ENCODE results near the gene FBXL16. TPM values are rescaled to one million over a fixed set of nuclear protein-coding genes. Genes with fewer than 3 reads are reported as not detected.

Gene FBXL16
- total and polyA plus RNA-seq, 2 of the 13 experiments (the other 11 are each of a cell fraction or from before 2014, with no cell fraction given): 0.22 to 2.0 TPM

DNA sequence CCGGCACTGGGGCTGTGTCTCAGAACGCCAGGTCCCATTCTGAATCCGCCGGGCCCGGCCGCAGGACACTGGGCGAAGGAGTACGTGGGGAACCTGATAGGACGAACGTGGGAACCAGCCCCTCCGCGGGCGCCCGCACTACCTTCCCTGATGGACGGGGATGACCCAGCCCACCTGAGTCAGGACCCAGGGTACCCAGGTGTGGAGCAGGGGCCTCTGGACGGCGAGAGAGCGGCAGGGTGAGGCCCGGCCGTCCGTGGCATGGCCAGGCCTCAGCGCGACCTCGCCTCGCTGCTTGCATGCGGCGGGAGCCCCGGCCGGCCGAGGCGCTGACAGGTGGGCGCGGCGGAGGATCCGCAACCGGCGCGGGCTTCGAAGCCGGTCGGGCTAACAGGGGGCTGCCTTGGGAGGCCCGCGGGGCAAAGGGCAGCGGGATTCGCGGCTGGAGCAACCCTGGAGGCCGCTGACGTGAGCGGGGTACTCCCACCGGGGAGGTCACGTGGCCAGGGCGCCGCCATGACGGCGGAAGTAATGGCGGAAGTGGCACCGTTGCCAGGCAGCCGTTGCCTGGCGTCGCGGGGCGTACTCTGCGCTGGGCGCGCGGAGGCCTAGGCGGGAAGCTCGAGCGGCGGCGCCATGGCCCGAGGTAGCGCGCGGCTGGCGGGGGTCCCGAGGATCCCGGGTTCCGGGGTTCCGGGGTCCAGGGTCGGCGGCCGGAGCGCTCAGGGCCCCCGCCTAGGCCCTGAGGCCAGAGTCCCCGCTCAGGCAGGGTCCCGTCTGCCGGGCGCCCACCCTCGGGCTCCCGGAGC is 56.6 kb downstream of the FBXL16 start, which contains the start of gene WDR90 (continued):
- no peak for TF ChIP-seq SMARCC2 (IDR thresholded peaks at IDR 0.05)
- peak; percentile 47 for TF ChIP-seq CEBPG (CRISPR knock-in tag; IDR thresholded peaks at IDR 0.05)
- no peak for TF ChIP-seq ZFP36L1 (CRISPR knock-in tag; IDR thresholded peaks at IDR 0.05)
- TF ChIP-seq CBX5 (CRISPR knock-in tag; IDR thresholded peaks at IDR 0.05; ENCODE audit: borderline replicate concordance): 0 out of 2 replicates have a peak, but pooled peaks have one; percentile 47
- peak; percentile 98 for TF ChIP-seq NRL (CRISPR knock-in tag; IDR thresholded peaks at IDR 0.05; ENCODE audit: borderline replicate concordance)
- TF ChIP-seq HOXA5 (CRISPR knock-in tag; IDR thresholded peaks at IDR 0.05): peak; percentile 78; the same call in 1 of the 2 replicates
- TF ChIP-seq, protein P1, sequence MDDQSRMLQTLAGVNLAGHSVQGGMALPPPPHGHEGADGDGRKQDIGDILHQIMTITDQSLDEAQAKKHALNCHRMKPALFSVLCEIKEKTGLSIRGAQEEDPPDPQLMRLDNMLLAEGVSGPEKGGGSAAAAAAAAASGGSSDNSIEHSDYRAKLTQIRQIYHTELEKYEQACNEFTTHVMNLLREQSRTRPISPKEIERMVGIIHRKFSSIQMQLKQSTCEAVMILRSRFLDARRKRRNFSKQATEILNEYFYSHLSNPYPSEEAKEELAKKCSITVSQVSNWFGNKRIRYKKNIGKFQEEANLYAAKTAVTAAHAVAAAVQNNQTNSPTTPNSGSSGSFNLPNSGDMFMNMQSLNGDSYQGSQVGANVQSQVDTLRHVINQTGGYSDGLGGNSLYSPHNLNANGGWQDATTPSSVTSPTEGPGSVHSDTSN (CRISPR knock-in tag; IDR thresholded peaks at IDR 0.05; ENCODE audit: borderline replicate concordance): no peak
- TF ChIP-seq ZZZ3 (CRISPR knock-in tag; IDR thresholded peaks at IDR 0.05; ENCODE audit: borderline replicate concordance): no peak; the same call in 1 of the 2 replicates
- TF ChIP-seq SMARCE1 (IDR thresholded peaks at IDR 0.05; ENCODE audit: borderline replicate concordance): no peak
- TF ChIP-seq HOXA3 (CRISPR knock-in tag; IDR thresholded peaks at IDR 0.05): peak; percentile 98
- no peak for TF ChIP-seq TCF12 (IDR thresholded peaks at IDR 0.05)
- TF ChIP-seq TCF12 (CRISPR knock-in tag; IDR thresholded peaks at IDR 0.05): peak; percentile 80; the same call in 1 of the 2 replicates
- TF ChIP-seq SMAD3 (CRISPR knock-in tag; IDR thresholded peaks at IDR 0.05): peak; percentile 43; the same call in 1 of the 2 replicates
- peak; percentile 91 for TF ChIP-seq SALL1 (CRISPR knock-in tag; IDR thresholded peaks at IDR 0.05)
- TF ChIP-seq, protein P2, sequence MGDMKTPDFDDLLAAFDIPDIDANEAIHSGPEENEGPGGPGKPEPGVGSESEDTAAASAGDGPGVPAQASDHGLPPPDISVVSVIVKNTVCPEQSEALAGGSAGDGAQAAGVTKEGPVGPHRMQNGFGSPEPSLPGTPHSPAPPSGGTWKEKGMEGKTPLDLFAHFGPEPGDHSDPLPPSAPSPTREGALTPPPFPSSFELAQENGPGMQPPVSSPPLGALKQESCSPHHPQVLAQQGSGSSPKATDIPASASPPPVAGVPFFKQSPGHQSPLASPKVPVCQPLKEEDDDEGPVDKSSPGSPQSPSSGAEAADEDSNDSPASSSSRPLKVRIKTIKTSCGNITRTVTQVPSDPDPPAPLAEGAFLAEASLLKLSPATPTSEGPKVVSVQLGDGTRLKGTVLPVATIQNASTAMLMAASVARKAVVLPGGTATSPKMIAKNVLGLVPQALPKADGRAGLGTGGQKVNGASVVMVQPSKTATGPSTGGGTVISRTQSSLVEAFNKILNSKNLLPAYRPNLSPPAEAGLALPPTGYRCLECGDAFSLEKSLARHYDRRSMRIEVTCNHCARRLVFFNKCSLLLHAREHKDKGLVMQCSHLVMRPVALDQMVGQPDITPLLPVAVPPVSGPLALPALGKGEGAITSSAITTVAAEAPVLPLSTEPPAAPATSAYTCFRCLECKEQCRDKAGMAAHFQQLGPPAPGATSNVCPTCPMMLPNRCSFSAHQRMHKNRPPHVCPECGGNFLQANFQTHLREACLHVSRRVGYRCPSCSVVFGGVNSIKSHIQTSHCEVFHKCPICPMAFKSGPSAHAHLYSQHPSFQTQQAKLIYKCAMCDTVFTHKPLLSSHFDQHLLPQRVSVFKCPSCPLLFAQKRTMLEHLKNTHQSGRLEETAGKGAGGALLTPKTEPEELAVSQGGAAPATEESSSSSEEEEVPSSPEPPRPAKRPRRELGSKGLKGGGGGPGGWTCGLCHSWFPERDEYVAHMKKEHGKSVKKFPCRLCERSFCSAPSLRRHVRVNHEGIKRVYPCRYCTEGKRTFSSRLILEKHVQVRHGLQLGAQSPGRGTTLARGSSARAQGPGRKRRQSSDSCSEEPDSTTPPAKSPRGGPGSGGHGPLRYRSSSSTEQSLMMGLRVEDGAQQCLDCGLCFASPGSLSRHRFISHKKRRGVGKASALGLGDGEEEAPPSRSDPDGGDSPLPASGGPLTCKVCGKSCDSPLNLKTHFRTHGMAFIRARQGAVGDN (CRISPR knock-in tag; IDR thresholded peaks at IDR 0.05): peak; percentile 98
- no peak; the same call in 1 of the 2 replicates for TF ChIP-seq HES4 (CRISPR knock-in tag; IDR thresholded peaks at IDR 0.05; ENCODE audit: borderline replicate concordance)
- peak; percentile 98 for TF ChIP-seq KDM2A (CRISPR knock-in tag; IDR thresholded peaks at IDR 0.05; ENCODE audit: borderline replicate concordance, low read depth)
- TF ChIP-seq ZNF124 (CRISPR knock-in tag; IDR thresholded peaks at IDR 0.05): no peak; the same call in 1 of the 2 replicates
- TF ChIP-seq, protein P3, sequence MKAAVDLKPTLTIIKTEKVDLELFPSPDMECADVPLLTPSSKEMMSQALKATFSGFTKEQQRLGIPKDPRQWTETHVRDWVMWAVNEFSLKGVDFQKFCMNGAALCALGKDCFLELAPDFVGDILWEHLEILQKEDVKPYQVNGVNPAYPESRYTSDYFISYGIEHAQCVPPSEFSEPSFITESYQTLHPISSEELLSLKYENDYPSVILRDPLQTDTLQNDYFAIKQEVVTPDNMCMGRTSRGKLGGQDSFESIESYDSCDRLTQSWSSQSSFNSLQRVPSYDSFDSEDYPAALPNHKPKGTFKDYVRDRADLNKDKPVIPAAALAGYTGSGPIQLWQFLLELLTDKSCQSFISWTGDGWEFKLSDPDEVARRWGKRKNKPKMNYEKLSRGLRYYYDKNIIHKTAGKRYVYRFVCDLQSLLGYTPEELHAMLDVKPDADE (CRISPR knock-in tag; IDR thresholded peaks at IDR 0.05): no peak
- TF ChIP-seq NR2F2 (IDR thresholded peaks at IDR 0.05; ENCODE audit: borderline replicate concordance, low read depth): 0 out of 2 replicates have a peak, but pooled peaks have one; percentile 40
- no peak for TF ChIP-seq PHB2 (IDR thresholded peaks at IDR 0.05; ENCODE audit: partially characterized antibody)
- TF ChIP-seq, protein P4, sequence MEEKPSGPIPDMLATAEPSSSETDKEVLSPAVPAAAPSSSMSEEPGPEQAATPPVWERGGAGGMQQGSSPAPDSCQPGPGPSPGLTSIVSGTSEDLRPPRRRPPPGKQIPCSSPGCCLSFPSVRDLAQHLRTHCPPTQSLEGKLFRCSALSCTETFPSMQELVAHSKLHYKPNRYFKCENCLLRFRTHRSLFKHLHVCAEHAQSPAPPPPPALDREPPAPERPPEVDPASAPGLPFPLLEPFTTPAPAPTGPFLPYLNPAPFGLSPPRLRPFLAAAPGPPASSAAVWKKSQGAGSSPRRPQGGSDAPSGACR (CRISPR knock-in tag; IDR thresholded peaks at IDR 0.05): peak; percentile 90; the same call in 1 of the 2 replicates
- TF ChIP-seq ZNF253 (CRISPR knock-in tag; IDR thresholded peaks at IDR 0.05; ENCODE audit: borderline replicate concordance): no peak; the same call in 1 of the 2 replicates
- TF ChIP-seq ELF1 (CRISPR knock-in tag; IDR thresholded peaks at IDR 0.05): peak; percentile 87
